Right hindlimb (tissue), 1 donor: ENCODE data around the gene RIMS3.
"Not testable (repeated sequence)": the region's sequence is repeated elsewhere in the genome, so short reads cannot be mapped to it uniquely, and the experiment has no call there.

Experiments
- DNase-seq: peaks from one replicate; pipeline ENCODE4 v3.0.0-alpha.2; 2018

The RIMS3 gene

DNA sequence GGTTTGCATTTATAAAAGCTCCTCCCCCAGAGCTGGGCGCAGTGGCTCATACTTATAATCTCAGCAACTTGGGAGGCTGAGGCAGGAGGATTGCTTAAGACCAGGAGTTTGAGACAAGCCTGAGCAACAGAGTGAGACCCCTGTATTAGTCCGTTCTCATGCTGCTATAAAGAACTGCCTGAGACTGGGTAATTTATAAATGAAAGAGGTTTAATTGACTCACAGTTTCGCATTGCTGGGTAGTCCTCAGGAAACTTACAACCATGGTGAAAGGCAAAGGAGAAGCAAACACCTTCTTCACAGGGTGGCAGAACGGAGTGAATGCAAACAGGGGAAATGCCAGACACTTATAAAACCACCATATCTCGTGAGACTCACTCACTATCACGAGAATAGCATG, 81.5 kb downstream of the RIMS3 start:
- DNase-seq: no peak

DNA sequence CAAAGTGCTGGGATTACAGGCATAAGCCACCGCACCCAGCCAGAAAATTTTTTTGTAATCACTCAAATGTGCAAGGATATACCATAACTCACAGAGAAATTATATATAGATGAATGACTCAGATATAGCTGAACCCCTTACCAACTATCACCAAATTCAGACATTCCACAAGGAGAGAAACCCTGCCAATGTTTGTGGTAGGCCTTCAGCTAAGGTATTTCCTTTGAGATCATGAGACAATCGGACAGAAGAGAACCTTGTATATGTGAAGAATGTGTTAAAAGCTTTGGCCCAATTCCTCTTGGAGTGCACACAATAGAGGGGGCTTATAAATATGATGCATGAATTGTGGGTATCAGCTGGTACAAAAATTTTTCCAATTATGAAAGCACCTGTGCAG, 83.4 kb downstream of the RIMS3 start:
- DNase-seq: no peak

DNA sequence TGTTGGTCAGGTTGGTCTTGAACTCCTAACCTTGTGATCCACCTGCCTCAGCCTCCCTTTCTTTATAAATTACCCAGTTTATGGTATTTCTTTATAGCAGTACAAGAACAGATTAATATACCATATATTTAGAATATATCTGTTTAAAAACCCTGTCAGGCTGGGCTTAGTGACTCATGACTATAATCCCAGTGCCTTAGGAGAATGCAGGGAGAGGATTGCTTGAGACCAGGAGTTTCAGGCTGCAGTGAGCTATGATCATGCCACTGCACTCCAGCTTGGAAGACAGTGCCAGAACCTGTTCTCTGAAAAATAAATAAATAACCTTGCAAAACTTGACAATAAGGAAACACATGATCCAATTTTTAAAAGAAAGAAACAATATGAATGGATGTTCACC, 90.1 kb downstream of the RIMS3 start:
- DNase-seq: no peak

DNA sequence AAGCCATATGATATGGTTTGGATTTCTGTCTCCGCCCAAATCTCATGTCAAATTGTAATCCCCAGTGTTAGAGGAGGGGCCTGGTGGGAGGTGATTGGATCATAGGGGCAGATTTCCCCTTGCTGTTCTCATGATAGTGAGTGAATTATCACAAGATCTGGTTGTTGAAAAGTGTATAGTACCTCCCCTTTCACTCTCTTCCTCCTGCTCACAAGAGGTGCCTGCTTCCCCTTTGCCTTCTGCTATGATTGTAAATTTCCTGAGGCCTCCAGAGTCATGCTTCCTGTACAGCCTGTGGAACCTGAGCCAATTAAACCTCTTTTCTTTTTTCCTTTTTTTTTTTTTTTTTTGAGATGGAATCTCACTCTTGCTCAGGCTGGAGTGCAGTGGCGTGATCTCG, 90.7 kb downstream of the RIMS3 start:
- DNase-seq: not testable (repeated sequence)
